Adrenal gland (tissue), 12 donors: ENCODE data around the gene SLC25A21. TPM values are rescaled to one million over a fixed set of nuclear protein-coding genes. Genes with fewer than 3 reads are reported as not detected.

ENCODE experiments used
- DNase-seq, 7 donors: peaks; one replicate each; pipeline ENCODE4 v3.0.0-alpha.2; 2019 to 2020
- H3K27ac ChIP-seq, 5 donors: fragments of 200-600 bp; sonication (generic) in 4 of 5; 1 replicate in 3 of 5; 2 replicates in 2 of 5; pipeline versions ENCODE4 v1.5.1 to v1.8.0; 2016 to 2020; ENCODE audit warnings: mild to moderate bottlenecking in 1 of 5
- H3K27me3 ChIP-seq: fragments of 200-600 bp; 2 replicates; pipeline ENCODE4 v1.8.0; 2021
- H3K36me3 ChIP-seq, 2 donors: fragments of 200-600 bp; replicated peaks in 1 of 2; 1 replicate in 1 of 2; 2 replicates in 1 of 2; pipeline versions ENCODE4 v1.5.1 to v1.8.0; 2018 to 2022
- H3K4me1 ChIP-seq, 2 donors: fragments of 200-600 bp; replicated peaks in 1 of 2; 1 replicate in 1 of 2; 2 replicates in 1 of 2; pipeline versions ENCODE4 v1.5.1 to v1.8.0; 2018 to 2021
- H3K4me3 ChIP-seq, 4 donors: fragments of 200-600 bp; sonication (generic) in 3 of 4; one replicate each; pipeline ENCODE4 v1.5.1; 2016 to 2018
- H3K9me3 ChIP-seq, 3 donors: fragments of 200-600 bp; sonication (generic) in 1 of 3; replicated peaks in 1 of 3; 1 replicate in 2 of 3; 2 replicates in 1 of 3; pipeline versions ENCODE4 v1.5.1 to v1.8.0; 2016 to 2021
- POLR2A ChIP-seq, 2 donors: fragments of 450-650 bp; IDR thresholded peaks; one replicate each; pipeline ENCODE4 v1.6.1; 2017; ENCODE audit warnings: antibody characterized with exemption in 2 of 2, mild to moderate bottlenecking in 2 of 2, moderate library complexity in 1 of 2
- WGBS, 4 donors: extraction: QIAGEN DNeasy Blood & Tissue Kit in 2 of 4; methylation state at CpG; one replicate each; pipeline versions ENCODE4 v1.1.5 to v1.1.7; 2013 to 2017; 5-methylcytosine and 5-hydroxymethylcytosine counted together
- intact Hi-C, 2 donors: fragments of 100-400 bp; cut with DNase I; formaldehyde crosslinking; loops; one replicate each; pipeline versions ENCODE4 v1.14.1 to v1.15.0; 2022 to 2023
- polyA plus RNA-seq, 3 donors: library from polyadenylated mRNA; stranded (reverse); fragments of 200-250 nt in 2 of 3; fragments of 350-450 nt in 1 of 3; fragmentation: Illumina TruSeq in 1 of 3; extraction: RNeasy Lipid Tissue Mini Kit (QIAGEN cat#74804) in 1 of 3; gene quantifications; one replicate each; pipeline ENCODE4 v1.2.3, GENCODE V29; 2013 to 2014
- total RNA-seq, 9 donors: library from RNA; depleted of rRNA in 4 of 9; stranded (reverse); fragments of >200 nt in 4 of 9; fragments of 120-200 nt in 1 of 9; fragmentation: NEBNext Ultra II Directional in 1 of 9; extraction: Animal tissue kit (Norgen Biotek cat#: 25700) in 1 of 9; gene quantifications; one replicate each; pipeline versions ENCODE4 v1.1.0 to v1.2.4, GENCODE V29; 2013 to 2023
- TF ChIP-seq, protein P1 (sequence below), 6 experiments: fragments of 450-650 bp in 4 of 6; fragments of 200-600 bp in 2 of 6; sonication (generic) in 1 of 6; IDR thresholded peaks; 1 replicate in 5 of 6; 2 replicates in 1 of 6; pipeline versions ENCODE4 v1.5.1 to v1.8.0; 2016 to 2021; ENCODE audit warnings: antibody characterized with exemption in 6 of 6, mild to moderate bottlenecking in 2 of 6, moderate library complexity in 1 of 6
- donor health status: healthy with polysubstance abuse.
- donor health status: Bipolar disorder and iron deficiency.
- donor health status: DM: yes; HTN: yes; CAD: no.
- donor health status: DM: no; HTN: no; CAD: no.
- donor health status: DM: no; HTN: no; CAD: no.
- donor health status: DM: yes; HTN: yes; CAD: no.

The SLC25A21 gene
- total and polyA plus RNA-seq, 12 donors = 0.14 to 3.8 (median 0.56) TPM

DNA sequence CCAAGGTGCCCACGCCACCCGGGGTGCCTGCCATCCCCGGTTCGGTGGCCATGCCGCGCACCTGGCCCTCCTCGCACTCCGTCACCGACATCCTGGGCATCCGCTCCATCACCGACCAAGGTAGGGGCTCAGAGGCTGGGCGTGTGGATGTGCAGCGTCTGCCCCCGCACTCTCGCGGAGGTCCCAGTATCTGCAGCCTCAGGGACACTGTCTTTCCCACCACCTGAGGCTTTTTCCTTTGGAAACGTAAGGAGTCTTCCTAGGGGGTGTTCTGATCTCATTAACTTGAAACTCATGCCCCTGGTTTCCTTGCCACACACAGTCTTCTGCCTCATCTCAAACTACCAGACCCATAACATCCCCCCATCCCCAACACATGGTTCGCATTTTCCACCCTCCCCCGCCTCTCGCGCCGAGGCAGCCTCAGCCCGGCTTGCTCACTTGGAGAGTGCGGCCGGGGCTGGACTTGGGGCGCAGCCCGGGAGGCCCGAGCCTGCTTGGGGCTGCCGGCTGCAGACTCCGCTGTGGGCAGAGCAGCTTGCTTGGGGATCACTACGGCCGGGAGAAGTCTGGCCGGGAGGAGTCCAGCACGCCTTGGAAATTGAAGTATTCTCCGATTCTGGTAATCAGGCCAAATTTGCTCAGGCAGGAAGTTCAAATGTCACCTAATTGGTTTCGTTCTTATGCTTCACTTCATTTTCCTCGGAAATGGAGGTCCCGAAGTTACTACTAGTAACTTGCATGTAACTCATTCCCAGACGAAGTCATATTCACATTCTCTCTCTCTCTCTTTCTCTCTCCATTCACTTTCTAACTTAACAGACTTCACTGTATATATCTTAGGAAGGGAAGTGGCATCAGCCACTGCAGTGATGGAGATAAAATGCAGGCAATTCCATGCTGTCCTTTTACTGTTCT lies 508.7 kb downstream of the SLC25A21 start:
- no peaks in the 10 kb centered on the region for H3K36me3 ChIP-seq
- H3K27ac ChIP-seq = no peak overlapping the region
- H3K9me3 ChIP-seq = no peaks in the 10 kb centered on the region
- WGBS, 4 donors = 5 to 6% (median 6%) methylated on average over 18 to 39 of the region's 39 CpGs
- DNase-seq = no peak
- intact Hi-C loops = no loop called here
- H3K4me3 ChIP-seq = no peak overlapping the region
- peaks cover 14 to 34% of the 10 kb centered on the region in 2 donors for H3K4me1 ChIP-seq
- peaks cover 96% of the 10 kb centered on the region for H3K27me3 ChIP-seq
- TF ChIP-seq, protein P1, sequence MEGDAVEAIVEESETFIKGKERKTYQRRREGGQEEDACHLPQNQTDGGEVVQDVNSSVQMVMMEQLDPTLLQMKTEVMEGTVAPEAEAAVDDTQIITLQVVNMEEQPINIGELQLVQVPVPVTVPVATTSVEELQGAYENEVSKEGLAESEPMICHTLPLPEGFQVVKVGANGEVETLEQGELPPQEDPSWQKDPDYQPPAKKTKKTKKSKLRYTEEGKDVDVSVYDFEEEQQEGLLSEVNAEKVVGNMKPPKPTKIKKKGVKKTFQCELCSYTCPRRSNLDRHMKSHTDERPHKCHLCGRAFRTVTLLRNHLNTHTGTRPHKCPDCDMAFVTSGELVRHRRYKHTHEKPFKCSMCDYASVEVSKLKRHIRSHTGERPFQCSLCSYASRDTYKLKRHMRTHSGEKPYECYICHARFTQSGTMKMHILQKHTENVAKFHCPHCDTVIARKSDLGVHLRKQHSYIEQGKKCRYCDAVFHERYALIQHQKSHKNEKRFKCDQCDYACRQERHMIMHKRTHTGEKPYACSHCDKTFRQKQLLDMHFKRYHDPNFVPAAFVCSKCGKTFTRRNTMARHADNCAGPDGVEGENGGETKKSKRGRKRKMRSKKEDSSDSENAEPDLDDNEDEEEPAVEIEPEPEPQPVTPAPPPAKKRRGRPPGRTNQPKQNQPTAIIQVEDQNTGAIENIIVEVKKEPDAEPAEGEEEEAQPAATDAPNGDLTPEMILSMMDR (IDR thresholded peaks at IDR 0.05) = no peak
- no peak for TF ChIP-seq POLR2A (IDR thresholded peaks at IDR 0.05)

DNA sequence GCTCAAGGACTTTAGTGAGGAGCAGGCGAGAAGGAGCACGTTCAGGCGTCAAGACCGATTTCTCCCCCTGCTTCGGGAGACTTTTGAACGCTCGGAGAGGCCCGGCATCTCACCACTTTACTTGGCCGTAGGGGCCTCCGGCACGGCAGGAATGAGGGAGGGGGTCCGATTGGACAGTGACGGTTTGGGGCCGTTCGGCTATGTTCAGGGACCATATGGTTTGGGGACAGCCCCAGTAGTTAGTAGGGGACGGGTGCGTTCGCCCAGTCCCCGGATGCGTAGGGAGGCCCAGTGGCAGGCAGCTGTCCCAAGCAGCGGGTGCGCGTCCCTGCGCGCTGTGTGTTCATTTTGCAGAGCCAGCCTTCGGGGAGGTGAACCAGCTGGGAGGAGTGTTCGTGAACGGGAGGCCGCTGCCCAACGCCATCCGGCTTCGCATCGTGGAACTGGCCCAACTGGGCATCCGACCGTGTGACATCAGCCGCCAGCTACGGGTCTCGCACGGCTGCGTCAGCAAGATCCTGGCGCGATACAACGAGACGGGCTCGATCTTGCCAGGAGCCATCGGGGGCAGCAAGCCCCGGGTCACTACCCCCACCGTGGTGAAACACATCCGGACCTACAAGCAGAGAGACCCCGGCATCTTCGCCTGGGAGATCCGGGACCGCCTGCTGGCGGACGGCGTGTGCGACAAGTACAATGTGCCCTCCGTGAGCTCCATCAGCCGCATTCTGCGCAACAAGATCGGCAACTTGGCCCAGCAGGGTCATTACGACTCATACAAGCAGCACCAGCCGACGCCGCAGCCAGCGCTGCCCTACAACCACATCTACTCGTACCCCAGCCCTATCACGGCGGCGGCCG lies 509.6 kb downstream of the SLC25A21 start:
- no peak for TF ChIP-seq POLR2A (IDR thresholded peaks at IDR 0.05)
- TF ChIP-seq, protein P1 (IDR thresholded peaks at IDR 0.05) = no peak
- no peak for DNase-seq
- Histone ChIP-seq H3K4me3 (peak overlapping the region in 1 of 4 donors; percentile 48), H3K27me3 (peaks cover 96% of the 10 kb centered on the region), H3K4me1 (peaks cover 14 to 34% of the 10 kb centered on the region in 2 donors), H3K9me3 (no peaks in the 10 kb centered on the region), H3K27ac (no peak overlapping the region), H3K36me3 (no peaks in the 10 kb centered on the region)
- 3 to 10% (median 4%) methylated on average over 37 to 71 of the region's 71 CpGs for WGBS, 4 donors
- intact Hi-C loops = no loop called here

DNA sequence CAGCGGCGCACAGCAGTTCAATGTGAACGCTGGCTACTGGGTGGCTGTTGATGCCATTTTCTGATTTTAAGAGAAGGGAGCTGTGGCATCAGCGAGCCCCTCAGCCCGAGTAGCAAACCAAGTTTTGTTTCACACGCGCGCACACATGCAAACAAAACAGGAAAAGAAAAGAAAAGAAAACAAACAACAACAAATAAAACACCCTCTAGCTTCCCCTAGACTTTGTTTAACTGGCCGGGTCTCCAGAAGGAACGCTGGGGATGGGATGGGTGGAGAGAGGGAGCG lies 510.2 kb downstream of the SLC25A21 start:
- 4 to 5% (median 4%) methylated on average over 11 of the region's 11 CpGs for WGBS, 4 donors
- Histone ChIP-seq H3K4me1 (peaks cover 14 to 38% of the 10 kb centered on the region in 2 donors), H3K27ac (no peak overlapping the region), H3K9me3 (no peaks in the 10 kb centered on the region), H3K27me3 (peaks cover 96% of the 10 kb centered on the region), H3K4me3 (peak overlapping the region in 1 of 4 donors; percentile 48), H3K36me3 (no peaks in the 10 kb centered on the region)
- TF ChIP-seq, protein P1 (IDR thresholded peaks at IDR 0.05) = no peak
- no peak for TF ChIP-seq POLR2A (IDR thresholded peaks at IDR 0.05)
- intact Hi-C loops = no loop called here
- no peak for DNase-seq
